GM23338 (cell line): ENCODE results near the gene PEX10. TPM values are rescaled to one million over a fixed set of nuclear protein-coding genes. Genes with fewer than 3 reads are reported as not detected.

Experiments used
- ATAC-seq: fragments of 200-7000 bp; cut with Tn5 transposase; 3 replicates; pipeline ENCODE4 v1.9.1; 2020
- DNase-seq: peaks from one replicate; pipeline ENCODE4 v3.0.0-alpha.2; 2015; ENCODE audit warnings: low spot score
- H2AFZ ChIP-seq: fragments of 200-600 bp; sonication (generic); 2 replicates; pipeline ENCODE4 v1.8.0; 2016; ENCODE audit warnings: antibody characterized with exemption, mild to moderate bottlenecking, moderate library complexity
- H3F3A ChIP-seq: fragments of 200-600 bp; sonication (generic); replicated peaks from 2 replicates; pipeline ENCODE4 v1.8.0; 2017; ENCODE audit warnings: antibody characterized with exemption, mixed run types, low read depth
- H3K27ac ChIP-seq: fragments of 200-600 bp; sonication (generic); 2 replicates; pipeline ENCODE4 v1.6.1; 2016; ENCODE audit warnings: low read depth
- H3K27me3 ChIP-seq: fragments of 200-600 bp; sonication (generic); 2 replicates; pipeline ENCODE4 v1.8.0; 2016; ENCODE audit warnings: mild to moderate bottlenecking, mixed run types, moderate library complexity; ENCODE audit not compliant: insufficient read depth
- H3K36me3 ChIP-seq: fragments of 200-600 bp; sonication (generic); 2 replicates; pipeline ENCODE4 v1.8.0; 2016; ENCODE audit warnings: mild to moderate bottlenecking; ENCODE audit not compliant: insufficient read depth
- H3K4me1 ChIP-seq: fragments of 200-600 bp; sonication (generic); 2 replicates; pipeline ENCODE4 v1.8.0; 2016; ENCODE audit warnings: mild to moderate bottlenecking, moderate library complexity; ENCODE audit not compliant: insufficient read depth
- H3K4me2 ChIP-seq: fragments of 200-600 bp; sonication (generic); 2 replicates; pipeline ENCODE4 v1.7.1; 2017; ENCODE audit warnings: mixed run types
- H3K4me3 ChIP-seq: fragments of 200-600 bp; sonication (generic); 2 replicates; pipeline ENCODE4 v1.6.1; 2016; ENCODE audit warnings: mixed run types
- H3K79me2 ChIP-seq: fragments of 200-600 bp; sonication (generic); replicated peaks from 2 replicates; pipeline ENCODE4 v1.8.0; 2017; ENCODE audit warnings: mild to moderate bottlenecking; ENCODE audit not compliant: insufficient read depth
- H3K9me2 ChIP-seq: fragments of 200-600 bp; sonication (generic); 2 replicates; pipeline ENCODE4 v1.8.0; 2017; ENCODE audit not compliant: insufficient read depth
- H4K20me1 ChIP-seq: fragments of 200-600 bp; sonication (generic); replicated peaks from 2 replicates; pipeline ENCODE4 v1.8.0; 2017; ENCODE audit warnings: mild to moderate bottlenecking; ENCODE audit not compliant: insufficient read depth
- H3K27ac Mint-ChIP-seq: 2 replicates; pipeline ENCODE4 v1.8.0; 2020; ENCODE audit warnings: inconsistent platforms, mild to moderate bottlenecking, moderate library complexity, mixed read lengths
- H3K27me3 Mint-ChIP-seq: 3 replicates; pipeline ENCODE4 v1.8.0; 2022; ENCODE audit warnings: low read depth, mild to moderate bottlenecking, moderate library complexity, mixed read lengths, inconsistent platforms; ENCODE audit not compliant: insufficient read depth, poor library complexity
- H3K36me3 Mint-ChIP-seq: 3 replicates; pipeline ENCODE4 v1.8.0; 2021; ENCODE audit warnings: low read depth, mild to moderate bottlenecking, inconsistent platforms, moderate library complexity, mixed read lengths
- H3K4me1 Mint-ChIP-seq: 3 replicates; pipeline ENCODE4 v1.8.0; 2020; ENCODE audit warnings: mild to moderate bottlenecking, inconsistent platforms, mixed read lengths
- H3K4me3 Mint-ChIP-seq: 3 replicates; pipeline ENCODE4 v1.8.0; 2021; ENCODE audit warnings: moderate library complexity, mild to moderate bottlenecking, inconsistent platforms, mixed read lengths
- H3K9me3 Mint-ChIP-seq: 3 replicates; pipeline ENCODE4 v1.8.0; 2020; ENCODE audit warnings: moderate library complexity, mild to moderate bottlenecking, inconsistent platforms, mixed read lengths
- CTCF ChIP-seq, 2 experiments: fragments of 200-600 bp in 1 of 2; sonication (generic) in 1 of 2; conservative IDR thresholded peaks; 2 replicates each; pipeline versions ENCODE4 v1.5.1 to v1.6.1; 2016 to 2017; ENCODE audit warnings: antibody characterized with exemption in 2 of 2, low read depth in 2 of 2, mild to moderate bottlenecking in 2 of 2, moderate library complexity in 1 of 2
- REST ChIP-seq: IDR thresholded peaks from one replicate; pipeline ENCODE4 v1.6.1; 2018; ENCODE audit warnings: antibody characterized with exemption; ENCODE audit not compliant: unreplicated experiment
- polyA plus RNA-seq: library from polyadenylated mRNA; unstranded; fragments of >200 nt; fragmentation: Nextera tagmentation; extraction: Ambion mirVana; gene quantifications from 2 replicates; pipeline ENCODE4 v1.2.1, GENCODE V29; 2016
- total RNA-seq: library from RNA; depleted of rRNA; stranded (reverse); fragments of >200 nt; shearing (Covaris generic); gene quantifications from 2 replicates; pipeline ENCODE4 v1.2.3, GENCODE V29; 2014

Gene PEX10
- total and polyA plus RNA-seq, 2 experiments from 2014 or later: 15.0 to 53.9 TPM

- DNase-seq: no peak
- no peak overlapping the region for H3K4me2 ChIP-seq
- Mint-ChIP-seq H3K4me1 (no peaks in the 10 kb centered on the region), H3K27ac (0 out of 2 replicates have a peak overlapping the region, but pooled peaks have one; percentile 48), H3K9me3 (no peaks in the 10 kb centered on the region), H3K27me3 (peaks cover 2% of the 10 kb centered on the region), H3K36me3 (peaks cover 6% of the 10 kb centered on the region; the same call in 2 of the 3 replicates), H3K4me3 (no peak overlapping the region)
- no peaks in the 10 kb centered on the region for H3K9me2 ChIP-seq
- H3F3A ChIP-seq: no peaks in the 10 kb centered on the region
- no peaks in the 10 kb centered on the region for H3K79me2 ChIP-seq
- no peak overlapping the region for H3K4me3 ChIP-seq
- H3K36me3 ChIP-seq: no peaks in the 10 kb centered on the region
- H3K27ac ChIP-seq: no peak overlapping the region
- no peak for ATAC-seq
- H4K20me1 ChIP-seq: no peaks in the 10 kb centered on the region
- H3K4me1 ChIP-seq: no peaks in the 10 kb centered on the region
- no peaks in the 10 kb centered on the region for H3K27me3 ChIP-seq
- no peak overlapping the region for H2AFZ ChIP-seq
- TF ChIP-seq CTCF (conservative IDR thresholded peaks at IDR 0.05; ENCODE audit: low read depth in 2 of 2) (peak in 1 of 2 experiments; percentile 28; a peak in 1 of 4 replicates), REST (no peak)
Measured at GRCh38 chr1:2373551-2374251, 38.7 kb downstream of the PEX10 start.

- Mint-ChIP-seq H3K4me1 (no peaks in the 10 kb centered on the region), H3K4me3 (no peak overlapping the region), H3K36me3 (peaks cover 10% of the 10 kb centered on the region; the same call in 2 of the 3 replicates), H3K9me3 (peaks cover 3% of the 10 kb centered on the region; the same call in 1 of the 3 replicates), H3K27me3 (peaks cover 2% of the 10 kb centered on the region), H3K27ac (no peak overlapping the region)
- no peaks in the 10 kb centered on the region for H3K36me3 ChIP-seq
- no peak overlapping the region for H3K4me3 ChIP-seq
- H3K4me1 ChIP-seq: no peaks in the 10 kb centered on the region
- H3K9me2 ChIP-seq: no peaks in the 10 kb centered on the region
- no peaks in the 10 kb centered on the region for H3F3A ChIP-seq
- ATAC-seq (no peak), DNase-seq (no peak)
- no peak overlapping the region for H2AFZ ChIP-seq
- H3K27ac ChIP-seq: no peak overlapping the region
- H4K20me1 ChIP-seq: no peaks in the 10 kb centered on the region
- no peak overlapping the region for H3K4me2 ChIP-seq
- no peaks in the 10 kb centered on the region for H3K79me2 ChIP-seq
- H3K27me3 ChIP-seq: no peaks in the 10 kb centered on the region
- no peak for TF ChIP-seq REST
Measured at GRCh38 chr1:2372551-2373490, 39.5 kb downstream of the PEX10 start.
